Right atrium auricular region (tissue), 2 donors: ENCODE measurements around the gene KLF7. TPM values are rescaled to one million over a fixed set of nuclear protein-coding genes. Genes with fewer than 3 reads are reported as not detected.

Experiments
- DNase-seq: peaks from one replicate; pipeline ENCODE4 v3.0.0-alpha.2; 2019; ENCODE audit warnings: low spot score
- H3K27ac ChIP-seq, 2 donors: fragments of 200-600 bp; sonication (generic); 1 replicate in 1 of 2; 2 replicates in 1 of 2; pipeline ENCODE4 v1.5.1; 2016 to 2019
- H3K27me3 ChIP-seq, 2 donors: fragments of 200-600 bp; sonication (generic); one replicate each; pipeline versions ENCODE4 v1.5.1 to v1.6.0; 2017 to 2019
- H3K36me3 ChIP-seq: fragments of 200-600 bp; sonication (generic); one replicate; pipeline ENCODE4 v1.5.1; 2016
- H3K4me1 ChIP-seq, 2 donors: fragments of 200-600 bp; sonication (generic); one replicate each; pipeline versions ENCODE4 v1.5.1 to v1.6.0; 2017 to 2019
- H3K4me3 ChIP-seq, 2 donors: fragments of 200-600 bp; sonication (generic); 1 replicate in 1 of 2; 2 replicates in 1 of 2; pipeline ENCODE4 v1.5.1; 2017 to 2019; ENCODE audit warnings: mild to moderate bottlenecking in 1 of 2, moderate library complexity in 1 of 2
- H3K9me3 ChIP-seq, 2 donors: fragments of 200-600 bp; sonication (generic); one replicate each; pipeline ENCODE4 v1.5.1; 2019
- total RNA-seq, 2 donors: library from RNA; depleted of rRNA; stranded (reverse); fragments of >200 nt; gene quantifications; one replicate each; pipeline ENCODE4 v1.1.0, GENCODE V29; 2016
- TF ChIP-seq, protein P1 (sequence below), 2 donors: fragments of 200-600 bp; sonication (generic); IDR thresholded peaks; one replicate each; pipeline ENCODE4 v1.5.1; 2019; ENCODE audit warnings: antibody characterized with exemption in 2 of 2

The KLF7 gene
- total RNA-seq, 2 donors from 2014 or later, result 13.5 to 29.9 TPM

DNA sequence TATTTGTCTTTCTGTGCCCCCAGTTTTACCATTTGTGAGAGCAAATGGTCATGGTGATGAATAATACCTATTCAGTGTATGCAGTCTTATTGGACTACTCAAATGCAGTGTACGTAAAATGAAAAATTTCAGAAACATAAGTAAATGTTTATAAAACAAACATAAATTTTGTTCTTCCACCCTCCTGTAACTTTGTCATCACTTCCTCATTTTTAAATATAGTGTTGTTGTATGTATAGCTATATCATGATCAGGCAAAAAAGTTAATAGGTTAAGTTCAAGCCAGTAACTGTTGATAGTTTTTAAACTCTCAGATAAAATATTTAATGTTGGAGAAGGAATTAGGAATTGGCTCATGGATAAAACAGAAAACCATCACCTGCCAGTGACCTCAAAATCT is 93.2 kb downstream of the KLF7 start:
- peaks cover 5% of the 10 kb centered on the region for H3K36me3 ChIP-seq
- DNase-seq, result no peak
- TF ChIP-seq, protein P1, sequence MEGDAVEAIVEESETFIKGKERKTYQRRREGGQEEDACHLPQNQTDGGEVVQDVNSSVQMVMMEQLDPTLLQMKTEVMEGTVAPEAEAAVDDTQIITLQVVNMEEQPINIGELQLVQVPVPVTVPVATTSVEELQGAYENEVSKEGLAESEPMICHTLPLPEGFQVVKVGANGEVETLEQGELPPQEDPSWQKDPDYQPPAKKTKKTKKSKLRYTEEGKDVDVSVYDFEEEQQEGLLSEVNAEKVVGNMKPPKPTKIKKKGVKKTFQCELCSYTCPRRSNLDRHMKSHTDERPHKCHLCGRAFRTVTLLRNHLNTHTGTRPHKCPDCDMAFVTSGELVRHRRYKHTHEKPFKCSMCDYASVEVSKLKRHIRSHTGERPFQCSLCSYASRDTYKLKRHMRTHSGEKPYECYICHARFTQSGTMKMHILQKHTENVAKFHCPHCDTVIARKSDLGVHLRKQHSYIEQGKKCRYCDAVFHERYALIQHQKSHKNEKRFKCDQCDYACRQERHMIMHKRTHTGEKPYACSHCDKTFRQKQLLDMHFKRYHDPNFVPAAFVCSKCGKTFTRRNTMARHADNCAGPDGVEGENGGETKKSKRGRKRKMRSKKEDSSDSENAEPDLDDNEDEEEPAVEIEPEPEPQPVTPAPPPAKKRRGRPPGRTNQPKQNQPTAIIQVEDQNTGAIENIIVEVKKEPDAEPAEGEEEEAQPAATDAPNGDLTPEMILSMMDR (IDR thresholded peaks at IDR 0.05), result no peak
- no peak overlapping the region for H3K4me3 ChIP-seq
- H3K9me3 ChIP-seq, result no peaks in the 10 kb centered on the region
- peaks cover 0 to 14% of the 10 kb centered on the region in 2 donors for H3K4me1 ChIP-seq
- H3K27ac ChIP-seq, result no peak overlapping the region
- H3K27me3 ChIP-seq, result no peaks in the 10 kb centered on the region

DNA sequence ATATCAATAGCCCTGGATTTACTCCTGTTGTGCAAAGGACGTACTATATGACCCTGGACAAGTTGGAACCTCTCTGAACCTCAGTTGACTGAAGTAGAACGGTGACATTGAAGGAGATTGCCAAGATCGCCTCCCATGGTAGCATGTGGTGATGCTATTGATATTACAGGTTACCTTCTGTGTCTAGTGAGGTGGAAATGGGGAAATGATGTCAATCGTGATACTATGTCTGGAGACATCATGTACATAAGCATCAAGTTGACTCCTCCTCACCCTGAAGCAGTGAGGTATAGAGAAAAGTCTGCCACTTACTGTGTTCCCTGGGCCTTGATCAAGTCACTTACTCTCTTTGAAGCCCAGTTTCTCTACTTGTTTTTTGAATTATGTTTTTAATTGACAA is 93.9 kb downstream of the KLF7 start:
- TF ChIP-seq, protein P1 (IDR thresholded peaks at IDR 0.05), result no peak
- DNase-seq, result no peak
- Histone ChIP-seq H3K4me1 (peaks cover 0 to 19% of the 10 kb centered on the region in 2 donors), H3K4me3 (no peak overlapping the region), H3K36me3 (no peaks in the 10 kb centered on the region), H3K27ac (no peak overlapping the region), H3K9me3 (no peaks in the 10 kb centered on the region), H3K27me3 (no peaks in the 10 kb centered on the region)

DNA sequence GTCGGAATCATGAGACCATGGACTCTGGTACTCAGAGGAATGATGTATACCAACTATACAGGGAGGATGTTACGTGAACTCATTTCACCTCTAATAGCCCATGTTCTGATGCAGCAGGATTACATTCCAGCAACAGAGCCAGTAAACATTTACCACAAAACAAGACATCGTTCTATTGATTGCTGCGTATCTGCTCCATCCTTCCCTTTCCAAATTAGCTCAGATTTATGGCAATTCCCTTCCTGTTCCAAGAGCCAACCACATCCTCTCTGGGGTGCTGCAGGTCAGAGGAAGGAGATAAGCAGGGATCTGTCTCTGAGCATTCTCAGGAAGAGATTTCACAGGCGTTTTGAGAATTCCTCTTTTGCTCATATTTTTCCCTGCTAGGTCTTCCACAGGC is 98.3 kb downstream of the KLF7 start:
- no peak overlapping the region for H3K4me3 ChIP-seq
- no peaks in the 10 kb centered on the region for H3K9me3 ChIP-seq
- no peaks in the 10 kb centered on the region for H3K36me3 ChIP-seq
- H3K27me3 ChIP-seq, result no peaks in the 10 kb centered on the region
- TF ChIP-seq, protein P1 (IDR thresholded peaks at IDR 0.05), result no peak
- peaks cover 0 to 8% of the 10 kb centered on the region in 2 donors for H3K4me1 ChIP-seq
- no peak for DNase-seq
- H3K27ac ChIP-seq, result no peak overlapping the region

DNA sequence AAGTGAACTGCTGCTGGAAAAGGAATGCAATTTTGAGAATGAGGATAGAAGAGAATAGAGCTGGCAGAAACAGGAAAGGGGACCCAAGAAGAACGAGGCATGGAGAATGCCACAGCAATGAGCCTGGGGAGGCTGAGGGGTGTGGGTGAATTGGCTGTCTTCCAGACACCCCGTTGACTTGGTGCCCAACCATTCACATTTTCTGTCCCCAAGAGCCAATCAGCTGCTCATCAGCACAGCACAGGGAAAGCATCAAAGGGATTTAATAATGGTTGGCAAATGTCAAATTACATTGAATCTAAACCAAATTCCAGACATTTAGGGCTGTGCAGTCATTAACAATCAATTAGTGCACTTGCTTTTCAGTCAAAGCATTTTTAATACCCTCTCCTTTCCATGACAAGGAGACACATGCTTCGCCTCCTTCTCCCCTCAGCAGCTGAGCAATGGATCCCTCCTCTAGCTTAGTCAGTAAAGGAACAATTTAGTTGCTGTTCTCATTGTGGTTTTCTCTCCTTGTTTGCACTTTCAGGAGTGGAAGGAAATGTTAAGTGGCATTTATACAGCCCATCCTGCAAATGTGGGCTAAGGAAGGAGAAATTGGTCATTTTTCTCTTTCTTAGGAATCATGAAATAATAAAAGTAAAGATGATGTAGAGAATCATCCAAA is 98.8 kb downstream of the KLF7 start:
- Histone ChIP-seq H3K36me3 (no peaks in the 10 kb centered on the region), H3K9me3 (no peaks in the 10 kb centered on the region), H3K4me1 (peaks cover 0 to 8% of the 10 kb centered on the region in 2 donors), H3K27me3 (no peaks in the 10 kb centered on the region), H3K27ac (no peak overlapping the region), H3K4me3 (no peak overlapping the region)
- no peak for DNase-seq
- TF ChIP-seq, protein P1 (IDR thresholded peaks at IDR 0.05), result no peak

DNA sequence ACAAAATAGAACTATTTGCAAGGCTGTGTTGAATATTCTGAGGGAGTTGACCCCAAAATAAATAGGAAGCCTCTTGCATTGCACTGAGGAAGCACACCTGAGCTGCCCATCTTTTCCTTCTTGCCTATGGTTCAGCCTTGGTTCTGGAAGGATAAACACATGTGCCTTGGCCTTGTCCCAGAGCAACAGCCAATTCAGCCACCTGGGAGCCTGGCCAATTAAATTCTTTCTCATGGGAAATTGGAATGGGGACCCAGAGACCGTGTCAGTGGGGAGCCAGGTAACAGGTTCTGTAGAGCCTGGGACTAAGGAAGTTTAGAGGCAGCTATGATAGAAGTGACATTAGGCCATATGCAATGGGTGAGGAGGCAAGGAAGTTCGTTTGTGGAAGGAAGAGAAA is 99.6 kb downstream of the KLF7 start:
- TF ChIP-seq, protein P1 (IDR thresholded peaks at IDR 0.05), result no peak
- Histone ChIP-seq H3K36me3 (no peaks in the 10 kb centered on the region), H3K27ac (no peak overlapping the region), H3K27me3 (no peaks in the 10 kb centered on the region), H3K9me3 (no peaks in the 10 kb centered on the region), H3K4me1 (peaks cover 0 to 8% of the 10 kb centered on the region in 2 donors), H3K4me3 (no peak overlapping the region)
- DNase-seq, result no peak
